Endometrial microvascular endothelial cells (primary cell): ENCODE measurements around the gene RBBP7. TPM values are rescaled to one million over a fixed set of nuclear protein-coding genes. Genes with fewer than 3 reads are reported as not detected.

Experiments used
- in situ Hi-C: cut with HindIII; loops from 2 replicates; pipeline ENCODE4 v1.10.0; 2017; ENCODE audit warnings: low sequenced_read_pairs, low pct_unique_long_range_greater_than_20kb; ENCODE audit errors: inconsistent ontology term
- total RNA-seq: library from RNA; depleted of rRNA; stranded (reverse); fragments of >200 nt; gene quantifications from one replicate; pipeline ENCODE4 v1.2.3, GENCODE V29; 2015; ENCODE audit errors: inconsistent ontology term

The RBBP7 gene
- total RNA-seq, 1 donor from 2014 or later: 168 TPM

DNA sequence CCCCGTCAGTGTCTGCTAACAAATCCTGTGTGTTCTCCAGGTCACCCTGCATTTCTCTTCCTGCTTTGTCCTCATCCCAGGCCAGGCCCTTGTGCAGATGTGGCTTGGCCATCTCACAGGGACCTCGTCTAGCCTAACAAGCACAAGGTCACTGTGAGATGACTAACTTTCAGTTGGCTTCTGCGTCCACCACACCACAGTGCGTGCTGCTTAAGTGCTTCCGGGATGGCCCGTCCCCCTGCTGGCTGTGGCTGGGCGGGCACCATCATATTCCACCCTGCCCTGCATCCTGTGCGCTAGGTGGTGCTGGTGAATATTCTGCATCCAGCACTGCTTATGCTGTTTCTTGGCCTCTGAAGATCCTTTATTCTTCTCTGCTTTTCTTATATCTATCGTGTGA lies 33.8 kb downstream of the RBBP7 start:
- in situ Hi-C loops: no loop called here

DNA sequence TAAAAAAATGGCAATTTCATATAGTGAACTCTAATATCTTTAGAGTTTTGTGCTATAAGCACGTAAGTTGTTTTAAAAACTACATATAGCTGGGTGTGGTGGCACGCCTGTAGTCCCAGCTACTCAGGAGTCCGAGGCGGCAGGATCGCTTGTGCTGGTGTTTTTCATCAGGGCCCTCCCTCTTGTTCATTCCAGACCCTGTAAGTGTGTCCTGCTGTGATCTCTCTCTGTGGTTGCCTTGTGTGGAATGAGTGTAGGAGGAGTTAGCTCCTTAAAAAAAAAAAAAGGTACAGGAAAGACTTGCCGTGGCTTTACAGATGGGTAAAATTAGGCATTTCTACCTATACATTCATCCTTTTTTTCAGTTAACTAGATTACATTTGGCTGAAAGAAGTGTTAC lies 35.4 kb downstream of the RBBP7 start:
- in situ Hi-C loops: no loop called here

DNA sequence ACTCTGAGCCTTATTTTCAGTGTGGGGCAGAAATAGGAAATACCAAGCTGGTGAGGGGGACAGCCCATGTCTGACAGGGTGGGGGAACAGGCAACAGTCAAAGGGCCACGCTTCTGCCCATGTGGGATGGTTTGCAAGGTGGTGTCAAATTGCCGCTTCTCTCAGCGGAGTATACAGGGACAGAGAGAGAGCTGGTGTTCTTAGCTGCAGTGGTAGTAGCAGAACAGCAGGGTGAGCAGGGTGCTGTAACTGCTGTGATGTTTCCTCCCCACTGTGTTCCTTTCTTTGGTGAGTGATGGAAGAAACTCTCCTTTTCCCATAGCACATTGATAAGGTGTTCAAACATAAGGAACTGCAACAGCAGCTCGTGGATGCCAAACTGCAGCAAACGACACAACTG lies 37.9 kb downstream of the RBBP7 start:
- in situ Hi-C loops: no loop called here

DNA sequence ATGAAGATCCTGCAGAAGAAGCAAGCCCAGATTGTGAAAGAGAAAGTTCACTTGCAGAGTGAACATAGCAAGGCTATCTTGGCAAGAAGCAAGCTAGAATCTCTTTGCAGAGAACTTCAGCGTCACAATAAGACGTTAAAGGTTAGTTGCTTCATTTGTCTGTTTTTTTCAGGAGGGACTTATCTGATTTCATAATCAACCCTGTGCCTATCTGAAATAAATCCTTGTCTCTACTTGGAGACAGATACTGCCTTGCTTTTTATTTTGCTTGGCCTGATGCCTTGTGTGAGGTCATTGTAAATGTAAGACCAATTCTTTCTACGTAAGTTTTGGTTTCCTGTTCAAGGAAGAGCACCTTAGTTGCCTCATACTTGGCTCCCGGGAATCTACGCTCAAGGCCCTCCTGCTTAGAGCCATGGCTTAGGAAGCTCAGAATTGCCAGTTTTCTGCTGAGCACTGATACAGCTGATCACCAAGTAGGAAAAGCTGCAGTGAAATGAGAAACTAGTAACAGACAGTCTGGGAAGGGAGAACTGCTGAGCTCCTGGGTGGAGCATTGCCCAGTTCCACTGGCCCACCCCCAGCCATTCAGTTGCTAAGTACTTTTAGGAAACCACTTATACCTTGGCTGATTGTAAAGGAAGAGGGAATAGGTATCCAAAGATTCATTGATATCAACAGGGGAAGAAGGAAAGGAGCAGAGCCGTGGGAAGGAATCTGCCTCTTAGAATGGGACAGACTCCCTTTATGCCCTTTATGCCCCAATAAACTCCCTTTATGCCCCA lies 41.8 kb downstream of the RBBP7 start:
- in situ Hi-C loops: no loop called here

DNA sequence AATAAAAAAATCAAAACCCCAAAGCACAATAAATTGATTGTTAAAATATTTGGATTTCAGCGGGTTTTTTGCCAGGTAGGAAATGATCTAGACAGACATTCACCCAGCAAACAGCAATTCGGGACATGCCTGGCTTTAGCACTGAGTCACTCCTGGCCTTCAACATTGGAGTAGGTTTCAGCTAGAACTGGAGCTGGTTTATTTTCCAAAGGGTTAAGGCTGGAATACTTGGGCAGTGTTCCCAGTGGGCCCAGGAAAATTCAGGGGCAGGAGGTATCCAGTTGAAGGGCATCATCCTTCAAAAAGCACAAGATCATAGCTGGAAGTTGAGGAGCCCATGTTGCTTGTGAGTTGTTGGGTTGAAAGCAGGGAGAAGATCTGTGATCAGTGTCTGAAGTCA lies 42.9 kb downstream of the RBBP7 start:
- in situ Hi-C loops: no loop called here

DNA sequence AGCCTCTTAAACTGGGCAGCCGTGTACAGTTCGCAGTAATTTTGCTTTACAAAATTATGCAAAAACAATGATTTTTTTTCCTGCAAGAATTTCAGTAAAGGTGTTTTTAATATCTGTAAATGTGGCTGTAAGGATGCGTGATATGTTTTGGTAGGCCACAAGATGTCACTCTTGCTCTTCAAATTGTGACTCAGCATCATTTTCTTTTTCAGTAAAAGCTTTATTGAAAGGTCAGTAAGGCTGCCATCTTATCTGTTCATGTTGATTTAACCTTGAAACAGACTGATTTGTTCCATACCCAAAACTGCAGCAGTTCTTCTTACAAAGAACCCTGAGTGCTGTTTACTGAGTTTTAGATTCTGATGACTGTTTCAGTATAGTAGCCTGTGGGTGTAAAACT lies 44.0 kb downstream of the RBBP7 start:
- in situ Hi-C loops: no loop called here

DNA sequence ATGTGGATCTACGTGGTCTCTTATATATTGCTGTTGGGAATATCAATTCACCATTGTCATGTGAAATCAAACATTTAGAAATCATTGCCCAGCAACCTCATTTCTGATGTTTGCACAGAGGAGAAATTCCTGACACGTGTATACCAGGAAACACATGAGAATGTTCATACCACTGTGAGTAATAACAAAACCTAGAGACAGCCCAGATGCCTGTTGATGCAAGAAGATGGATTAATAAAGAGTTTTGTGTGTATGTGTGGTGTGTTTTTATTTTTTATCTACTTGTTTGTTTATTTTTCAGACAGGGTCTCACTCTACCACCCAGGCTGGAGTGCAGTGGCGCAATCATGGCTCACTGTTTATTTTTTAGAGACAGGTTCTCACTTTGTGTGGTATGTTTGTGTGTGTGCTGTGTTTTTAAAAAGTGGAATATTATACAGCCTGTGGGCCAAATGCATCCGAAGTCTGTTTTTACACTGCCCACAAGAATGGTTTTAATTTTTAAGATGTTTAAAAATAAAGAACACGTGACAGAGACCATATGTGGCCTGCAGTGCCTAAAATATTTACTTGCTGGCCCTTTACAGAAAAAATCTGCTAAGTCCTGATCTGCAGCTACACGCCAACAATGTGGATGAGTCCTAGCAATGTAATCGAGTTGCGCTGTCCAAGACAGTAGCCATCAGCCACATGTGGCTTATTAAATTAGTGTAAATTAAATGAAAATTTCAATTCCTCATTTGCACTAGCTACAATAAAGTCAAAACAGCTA lies 44.7 kb downstream of the RBBP7 start:
- in situ Hi-C loops: no loop called here

DNA sequence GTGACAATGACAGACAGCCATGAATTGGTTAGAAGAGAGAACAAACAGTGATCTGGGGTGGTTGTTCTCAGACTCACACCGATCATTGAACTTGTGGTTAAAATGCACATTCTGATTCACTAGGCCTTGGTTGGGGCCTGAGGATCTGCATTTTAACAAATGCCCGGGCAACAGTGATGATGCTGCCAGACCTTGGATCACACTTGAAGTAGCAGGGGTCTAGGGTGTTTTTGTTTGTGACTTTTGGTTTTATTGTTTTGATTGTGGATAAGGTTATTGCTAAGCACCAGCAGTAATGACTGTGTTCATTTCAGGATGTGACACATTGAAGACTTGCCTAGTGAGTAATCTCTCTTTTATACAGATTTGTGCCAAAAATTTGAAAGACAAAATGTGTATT lies 47.4 kb downstream of the RBBP7 start:
- in situ Hi-C loops: no loop called here

DNA sequence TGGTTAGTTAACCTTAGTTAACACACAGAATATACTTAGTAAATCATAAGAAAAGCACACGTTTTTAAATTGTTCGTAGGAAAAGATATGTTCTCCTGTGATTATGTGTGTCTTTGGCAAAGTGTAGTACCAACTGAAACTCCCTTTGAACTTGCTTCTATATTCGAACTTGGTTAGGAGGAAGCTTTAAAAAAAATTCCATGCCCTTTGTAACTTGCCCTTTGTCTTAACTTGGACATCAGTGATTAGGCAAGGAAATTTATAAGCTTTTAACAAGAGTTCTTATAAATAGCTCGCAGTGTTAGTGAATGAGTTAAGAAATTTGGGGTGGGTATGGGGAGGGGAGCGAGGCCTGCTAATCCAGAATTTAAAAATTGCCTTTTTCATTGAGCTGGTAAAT lies 50.5 kb downstream of the RBBP7 start:
- in situ Hi-C loops: no loop called here

DNA sequence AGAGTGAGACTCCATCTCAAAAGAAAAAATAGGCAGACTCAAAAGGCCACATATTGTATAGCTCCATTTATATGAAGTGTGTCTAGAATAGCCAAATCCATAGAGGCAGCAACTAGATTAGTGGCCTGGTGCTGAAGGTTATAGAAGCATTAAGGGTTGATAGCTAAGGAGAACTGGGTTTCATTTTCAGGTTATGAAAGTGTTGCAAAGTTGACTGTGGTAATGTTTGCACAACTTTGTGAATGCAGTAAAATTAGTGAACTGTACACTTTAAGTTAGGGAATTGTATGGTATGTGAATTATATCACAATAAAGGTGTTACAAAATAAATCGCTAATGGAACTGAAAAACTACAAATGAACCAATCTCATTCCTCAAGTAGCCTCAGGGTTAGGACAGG lies 55.6 kb downstream of the RBBP7 start:
- in situ Hi-C loops: no loop called here

DNA sequence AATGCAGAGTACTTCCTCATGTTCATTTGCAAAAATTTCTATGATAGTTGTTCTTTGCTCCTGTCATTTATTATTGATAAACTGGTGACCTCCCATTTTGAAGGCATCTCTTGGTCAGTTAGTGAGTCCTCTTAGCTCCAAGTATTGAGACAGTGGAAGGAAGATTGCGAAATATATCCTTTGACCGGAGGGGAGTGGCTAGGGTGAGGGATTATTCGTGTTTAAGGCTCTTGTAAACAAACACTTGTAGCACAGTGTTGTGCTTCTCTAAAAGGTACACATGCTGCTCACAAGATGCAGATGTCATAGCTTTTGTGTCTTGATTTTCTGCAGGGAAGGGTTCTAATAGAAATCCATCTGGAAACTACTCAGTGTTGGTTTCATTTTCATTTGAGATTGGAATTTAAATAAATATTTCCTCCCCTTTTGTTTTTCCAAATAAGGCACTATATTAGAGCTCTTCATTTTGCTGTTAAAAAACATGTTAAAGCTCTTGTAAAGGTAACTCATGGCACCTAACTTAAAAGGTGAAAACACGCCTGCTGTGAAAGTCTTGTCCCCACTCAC lies 62.1 kb downstream of the RBBP7 start:
- in situ Hi-C loops: no loop called here

DNA sequence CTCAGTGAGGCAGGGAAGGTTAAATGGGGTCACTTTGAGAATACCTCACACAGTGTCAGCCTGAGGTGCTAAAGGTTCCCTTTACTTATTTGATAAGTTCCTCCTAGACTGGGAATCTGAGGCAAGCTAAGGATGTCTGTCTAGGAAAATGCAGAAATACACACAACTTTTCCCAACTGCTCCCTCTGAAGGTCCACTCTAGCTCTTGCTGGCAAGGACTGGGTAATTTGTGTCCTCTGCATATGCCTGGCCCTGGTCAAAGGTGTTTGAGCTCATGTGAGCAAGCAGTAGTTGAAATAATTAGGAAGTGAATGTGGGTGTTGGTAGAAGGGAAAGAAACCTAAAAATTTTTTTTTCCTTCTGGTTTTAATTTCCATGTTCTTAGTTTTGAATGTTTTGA lies 62.6 kb downstream of the RBBP7 start:
- in situ Hi-C loops: no loop called here

DNA sequence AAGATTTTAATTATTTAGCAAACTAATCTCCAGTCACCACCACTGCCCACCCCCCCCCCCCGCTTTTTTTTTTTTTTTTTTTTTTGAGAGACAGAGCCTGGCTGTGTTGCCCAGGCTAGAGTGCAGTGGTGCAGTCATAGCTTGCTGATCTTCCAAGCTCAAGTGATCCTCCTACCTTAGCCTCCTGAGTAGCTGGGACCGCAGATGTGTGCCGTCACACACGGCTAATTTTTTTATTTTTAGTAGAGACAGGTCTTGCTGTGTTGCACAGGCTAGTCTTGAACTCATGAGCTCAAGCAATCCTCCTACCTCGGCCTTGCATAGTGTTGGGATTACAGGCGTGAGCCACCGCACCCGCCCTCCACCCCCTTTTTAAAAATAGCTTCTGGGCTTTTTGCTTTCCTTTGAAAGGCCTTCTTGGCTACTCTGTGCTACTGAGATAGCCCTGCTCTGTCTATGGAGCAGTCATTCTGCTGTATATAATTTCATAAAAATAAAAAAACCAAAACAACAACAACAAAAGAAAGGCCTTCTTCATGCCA lies 65.2 kb downstream of the RBBP7 start:
- in situ Hi-C loops: no loop called here

DNA sequence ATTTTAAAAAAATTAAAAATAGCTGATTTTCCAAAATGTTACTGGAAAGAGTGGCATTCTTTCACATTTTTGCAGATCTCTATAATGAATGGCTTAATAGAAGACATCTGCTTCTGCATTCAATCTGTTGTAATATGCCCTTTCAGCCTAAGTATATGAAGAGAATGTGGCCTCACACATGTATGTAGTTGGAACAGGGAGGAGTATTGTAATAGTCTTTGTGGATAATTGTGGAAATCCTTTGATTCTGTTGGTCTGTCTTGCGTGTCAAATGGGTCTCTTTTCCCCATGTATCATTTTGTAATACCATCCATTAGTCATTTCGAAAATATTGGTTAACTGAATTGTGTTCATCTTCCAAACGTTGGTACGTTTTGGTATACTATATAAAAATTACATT lies 72.3 kb downstream of the RBBP7 start:
- in situ Hi-C loops: no loop called here

DNA sequence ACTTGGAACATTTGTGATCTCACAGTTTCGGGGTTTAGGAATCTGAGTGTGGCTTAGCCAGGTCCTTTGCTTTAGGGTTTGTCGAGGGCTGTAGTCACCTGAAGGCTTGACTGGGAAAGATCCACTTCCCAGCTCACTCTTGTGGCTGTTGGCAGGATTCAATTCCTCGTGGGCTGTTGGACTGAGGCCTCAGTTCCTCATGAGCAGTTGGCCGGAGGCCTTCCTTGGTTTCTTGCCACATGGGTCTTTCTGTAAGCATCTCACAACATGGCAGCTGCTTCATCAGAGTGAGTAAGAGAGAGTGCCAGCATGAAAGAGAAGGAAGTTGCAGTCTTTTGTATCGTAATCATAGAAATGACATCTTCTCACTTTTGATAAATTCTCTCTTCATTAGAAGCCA lies 72.8 kb downstream of the RBBP7 start:
- in situ Hi-C loops: no loop called here

DNA sequence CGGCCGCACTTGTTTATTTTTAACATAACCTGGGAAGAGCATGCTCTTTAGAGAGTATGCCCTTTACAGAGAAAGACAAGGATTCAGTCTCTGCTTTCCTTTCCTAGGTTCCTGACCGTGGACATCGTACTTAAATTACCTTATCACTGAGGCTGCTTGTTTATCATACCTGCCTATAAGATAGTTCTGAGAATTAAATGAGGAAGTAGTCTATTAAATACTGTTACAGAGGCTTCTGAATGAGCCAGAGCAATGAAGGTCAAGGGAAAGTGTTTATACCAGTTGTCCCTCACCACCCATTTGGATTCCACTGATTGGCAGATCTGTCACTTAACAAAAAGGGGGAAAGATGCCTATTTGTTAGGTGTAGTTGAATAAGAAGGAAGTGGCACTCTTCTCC lies 73.9 kb downstream of the RBBP7 start:
- in situ Hi-C loops: no loop called here
